Measurements from ENCODE around the gene ARHGAP24. TPM values are rescaled to one million over a fixed set of nuclear protein-coding genes. Genes with fewer than 3 reads are reported as not detected.

The ARHGAP24 gene
- total RNA-seq, 4 donors from 2014 or later, result 12.1 to 60.8 (median 18.9) TPM

DNA sequence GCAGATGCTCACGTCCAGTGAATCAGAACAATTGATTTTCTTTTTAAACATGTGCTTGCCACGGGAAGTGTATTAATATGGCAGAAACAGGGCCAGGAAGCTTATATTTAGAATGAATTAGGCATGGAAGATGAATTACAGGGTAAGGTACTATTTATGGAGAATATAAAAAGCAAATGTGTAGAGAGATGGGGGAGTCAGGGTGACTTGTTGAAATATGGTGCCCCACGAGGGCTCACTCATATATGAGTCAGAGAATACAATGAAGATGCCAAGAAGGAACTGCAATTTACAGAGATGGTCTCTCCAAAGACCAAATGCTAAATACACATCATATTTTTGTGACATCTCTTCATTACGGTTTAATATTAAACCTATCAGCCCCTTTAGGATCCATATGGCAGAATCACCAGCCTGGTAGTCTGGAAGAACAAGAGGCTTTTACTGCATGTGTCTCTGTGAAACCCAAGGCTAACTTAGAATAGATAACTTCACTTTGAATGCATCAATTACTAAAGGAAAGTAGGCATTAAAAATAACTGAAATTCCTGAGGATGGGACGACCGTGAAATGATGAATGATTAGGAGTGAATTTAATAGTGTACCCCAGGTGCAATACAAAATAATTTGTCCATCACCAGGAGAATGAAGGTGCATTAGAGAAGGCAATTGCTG is 385.3 kb downstream of the ARHGAP24 start:
- H3K4me3 ChIP-seq, result no peak overlapping the region
- H3K27ac ChIP-seq, result no peak overlapping the region
- H3K9me3 ChIP-seq, result no peaks in the 10 kb centered on the region
- no peaks in the 10 kb centered on the region for H3K27me3 ChIP-seq
- intact Hi-C loops (cut with DNase I; ENCODE audit: low total_unique reads), result no loop called here
- DNase-seq, result no peak
- H3K4me1 ChIP-seq, result no peaks in the 10 kb centered on the region
- TF ChIP-seq, protein P1, sequence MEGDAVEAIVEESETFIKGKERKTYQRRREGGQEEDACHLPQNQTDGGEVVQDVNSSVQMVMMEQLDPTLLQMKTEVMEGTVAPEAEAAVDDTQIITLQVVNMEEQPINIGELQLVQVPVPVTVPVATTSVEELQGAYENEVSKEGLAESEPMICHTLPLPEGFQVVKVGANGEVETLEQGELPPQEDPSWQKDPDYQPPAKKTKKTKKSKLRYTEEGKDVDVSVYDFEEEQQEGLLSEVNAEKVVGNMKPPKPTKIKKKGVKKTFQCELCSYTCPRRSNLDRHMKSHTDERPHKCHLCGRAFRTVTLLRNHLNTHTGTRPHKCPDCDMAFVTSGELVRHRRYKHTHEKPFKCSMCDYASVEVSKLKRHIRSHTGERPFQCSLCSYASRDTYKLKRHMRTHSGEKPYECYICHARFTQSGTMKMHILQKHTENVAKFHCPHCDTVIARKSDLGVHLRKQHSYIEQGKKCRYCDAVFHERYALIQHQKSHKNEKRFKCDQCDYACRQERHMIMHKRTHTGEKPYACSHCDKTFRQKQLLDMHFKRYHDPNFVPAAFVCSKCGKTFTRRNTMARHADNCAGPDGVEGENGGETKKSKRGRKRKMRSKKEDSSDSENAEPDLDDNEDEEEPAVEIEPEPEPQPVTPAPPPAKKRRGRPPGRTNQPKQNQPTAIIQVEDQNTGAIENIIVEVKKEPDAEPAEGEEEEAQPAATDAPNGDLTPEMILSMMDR (IDR thresholded peaks at IDR 0.05), result no peak
- TF ChIP-seq POLR2A (IDR thresholded peaks at IDR 0.05), result no peak
- H3K36me3 ChIP-seq, result no peaks in the 10 kb centered on the region

DNA sequence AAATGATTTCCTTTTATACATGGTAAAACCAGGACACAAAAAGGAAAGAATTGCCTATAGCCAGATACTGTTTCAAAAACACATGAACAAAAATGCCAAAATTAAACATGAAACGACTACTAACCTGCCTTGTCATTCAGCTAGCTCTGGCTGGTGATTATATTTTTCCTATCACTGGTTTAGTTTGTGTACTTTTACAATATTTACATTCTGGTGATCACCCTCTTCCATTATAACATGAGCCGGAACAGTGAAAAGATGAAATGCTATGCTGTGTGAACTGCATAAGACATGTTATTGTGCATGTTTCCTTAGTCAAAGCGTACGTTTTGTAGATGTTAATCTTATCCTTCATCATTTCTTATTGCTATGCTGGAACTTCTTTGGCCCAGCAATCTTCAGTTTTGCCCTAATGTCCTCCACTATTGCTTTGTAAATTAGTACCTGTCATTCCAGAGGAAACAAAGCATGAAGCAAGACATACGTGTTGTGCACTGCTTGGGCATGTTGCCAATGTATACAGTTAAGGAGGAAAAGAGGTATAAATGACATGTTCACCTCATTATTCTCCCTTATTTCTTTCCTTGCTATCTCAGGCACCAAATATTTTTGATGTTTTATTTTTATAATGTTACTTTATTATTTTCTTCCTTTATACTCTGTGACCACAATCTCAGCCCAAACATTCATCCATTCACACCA is 386.3 kb downstream of the ARHGAP24 start:
- Histone ChIP-seq H3K36me3 (no peaks in the 10 kb centered on the region), H3K27me3 (no peaks in the 10 kb centered on the region), H3K4me1 (no peaks in the 10 kb centered on the region), H3K9me3 (no peaks in the 10 kb centered on the region), H3K27ac (no peak overlapping the region), H3K4me3 (no peak overlapping the region)
- no peak for DNase-seq
- intact Hi-C loops (cut with DNase I; ENCODE audit: low total_unique reads), result no loop called here
- TF ChIP-seq, protein P1 (IDR thresholded peaks at IDR 0.05), result no peak

DNA sequence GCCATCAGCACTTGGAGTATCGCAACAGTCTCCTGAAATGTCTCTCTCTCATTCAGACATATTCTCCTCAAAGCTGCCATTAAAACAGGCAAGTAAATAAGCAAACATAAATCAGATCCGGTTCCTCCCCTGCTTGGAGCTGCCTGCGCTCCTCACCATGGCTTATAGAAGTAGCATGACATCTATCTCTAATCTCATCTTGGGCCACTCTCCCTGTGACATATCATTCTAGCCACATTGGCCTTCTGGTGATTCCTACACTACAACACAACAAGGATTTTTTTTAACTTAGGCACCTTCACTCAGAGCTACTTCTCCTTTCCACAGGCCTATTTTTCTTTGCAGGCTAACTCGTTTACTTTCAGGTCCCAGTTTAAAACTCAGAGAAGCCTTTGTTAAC is 387.9 kb downstream of the ARHGAP24 start:
- Histone ChIP-seq H3K27ac (no peak overlapping the region), H3K36me3 (no peaks in the 10 kb centered on the region), H3K27me3 (no peaks in the 10 kb centered on the region), H3K4me3 (no peak overlapping the region), H3K4me1 (no peaks in the 10 kb centered on the region), H3K9me3 (no peaks in the 10 kb centered on the region)
- intact Hi-C loops (cut with DNase I; ENCODE audit: low total_unique reads), result no loop called here
- TF ChIP-seq, protein P1 (IDR thresholded peaks at IDR 0.05), result no peak
- TF ChIP-seq POLR2A (IDR thresholded peaks at IDR 0.05), result no peak
- no peak for DNase-seq

DNA sequence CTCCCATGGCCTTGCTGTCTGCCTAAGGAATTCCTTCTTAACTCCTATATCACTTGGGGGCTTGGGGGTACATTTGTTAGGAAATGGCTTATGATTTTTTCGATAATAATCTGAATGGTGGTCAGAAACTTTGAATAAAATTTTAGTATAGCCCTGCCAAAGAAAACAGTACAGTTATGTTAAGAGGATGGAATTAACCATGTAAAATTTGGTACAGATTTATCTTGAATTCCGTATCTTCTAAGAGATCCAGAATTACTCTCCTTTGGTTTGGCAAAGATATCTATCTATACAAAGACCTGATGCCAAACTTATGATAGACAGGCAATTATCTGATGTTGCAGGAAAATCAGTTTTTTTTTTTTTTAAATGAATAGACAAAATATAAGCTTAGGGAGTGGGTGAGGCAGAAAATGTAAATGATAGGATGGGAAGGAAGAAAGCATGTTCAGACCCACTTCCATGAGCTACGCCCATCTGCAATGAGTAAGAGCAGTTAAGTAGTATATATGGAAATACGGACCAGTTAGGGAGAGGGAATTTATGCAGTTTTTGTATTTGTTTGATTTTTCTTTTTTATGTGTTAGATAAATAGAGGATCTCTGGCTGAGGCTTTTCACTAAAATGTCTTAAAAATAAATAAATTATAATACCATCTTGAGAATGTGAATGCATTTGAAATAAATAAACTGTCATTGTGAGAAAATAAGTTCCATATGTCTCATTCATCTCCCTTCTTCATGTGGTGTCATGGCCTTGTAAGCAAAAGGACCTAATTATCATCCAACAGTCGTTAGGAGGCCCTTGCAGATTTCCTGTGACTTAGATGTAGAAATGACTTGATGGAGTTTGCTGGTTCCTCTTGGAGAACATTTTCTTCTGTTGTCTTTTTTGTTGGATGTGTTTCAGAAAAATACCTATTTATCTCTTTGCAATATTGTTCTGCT is 389.6 kb downstream of the ARHGAP24 start:
- H3K36me3 ChIP-seq, result no peaks in the 10 kb centered on the region
- no peak for TF ChIP-seq POLR2A (IDR thresholded peaks at IDR 0.05)
- TF ChIP-seq, protein P1 (IDR thresholded peaks at IDR 0.05), result no peak
- intact Hi-C loops (cut with DNase I; ENCODE audit: low total_unique reads), result no loop called here
- H3K4me1 ChIP-seq, result no peaks in the 10 kb centered on the region
- no peak overlapping the region for H3K4me3 ChIP-seq
- no peaks in the 10 kb centered on the region for H3K27me3 ChIP-seq
- H3K27ac ChIP-seq, result no peak overlapping the region
- no peak for DNase-seq
- no peaks in the 10 kb centered on the region for H3K9me3 ChIP-seq
